HEK293 (cell line): Measurements from ENCODE around the gene CDH23.

Experiments
- CTCF ChIA-PET: fragments of 350-600 bp; formaldehyde crosslinking; extraction: SDS; loops from one replicate; lab custom pipeline; 2021; ENCODE audit warnings: antibody characterized with exemption; lab: Yijun Ruan, JAX
- POLR2A ChIA-PET: fragments of 300-600 bp; formaldehyde crosslinking; extraction: SDS; loops from one replicate; lab custom pipeline; 2020; ENCODE audit warnings: antibody characterized with exemption, inconsistent platforms; lab: Yijun Ruan, JAX
- H3K27ac ChIP-seq: fragments of 200-500 bp; sonication (Bioruptor generic); 2 replicates; pipeline ENCODE4 v1.5.1; 2014; ENCODE audit warnings: low read depth, low read length, control low read depth, inconsistent platforms; ENCODE audit errors: extremely low read depth
- H3K36me3 ChIP-seq, 2 experiments: fragments of 200-500 bp in 1 of 2; sonication (Bioruptor generic) in 1 of 2; 1 replicate in 1 of 2; 2 replicates in 1 of 2; pipeline ENCODE4 v1.5.1; 2014 to 2017; ENCODE audit warnings: inconsistent platforms in 2 of 2, low read length in 2 of 2; ENCODE audit not compliant: control insufficient read depth in 2 of 2, insufficient read depth in 1 of 2
- H3K4me1 ChIP-seq: fragments of 200-500 bp; sonication (Bioruptor generic); 2 replicates; pipeline ENCODE4 v1.5.1; 2014; ENCODE audit warnings: mild to moderate bottlenecking, low read length, inconsistent platforms; ENCODE audit not compliant: control insufficient read depth, insufficient read depth
- H3K4me3 ChIP-seq: 2 replicates; pipeline ENCODE4 v1.5.1; 2011; ENCODE audit warnings: low read depth, mild to moderate bottlenecking, control low read depth, low read length, moderate library complexity
- H3K9me3 ChIP-seq: fragments of 200-500 bp; sonication (Bioruptor generic); 2 replicates; pipeline ENCODE4 v1.5.1; 2014; ENCODE audit warnings: low read depth, low read length, inconsistent platforms; ENCODE audit not compliant: control insufficient read depth, insufficient read depth
- EGR2 ChIP-seq: fragments of 450-650 bp; formaldehyde crosslinking; IDR thresholded peaks from 2 replicates; pipeline ENCODE4 v1.5.1; 2016; ENCODE audit warnings: low read depth, missing biosample characterization, missing genetic modification characterization
- KLF1 ChIP-seq: fragments of 450-650 bp; formaldehyde crosslinking; IDR thresholded peaks from 2 replicates; pipeline ENCODE4 v1.5.1; 2016; ENCODE audit warnings: missing biosample characterization, missing genetic modification characterization
- KLF16 ChIP-seq: fragments of 450-650 bp; formaldehyde crosslinking; IDR thresholded peaks from 2 replicates; pipeline ENCODE4 v1.5.1; 2017; ENCODE audit warnings: missing biosample characterization, missing genetic modification characterization
- KLF8 ChIP-seq: fragments of 450-650 bp; formaldehyde crosslinking; IDR thresholded peaks from 2 replicates; pipeline ENCODE4 v1.5.1; 2016; ENCODE audit warnings: missing biosample characterization, missing genetic modification characterization
- ZBTB10 ChIP-seq: fragments of 450-650 bp; formaldehyde crosslinking; IDR thresholded peaks from 2 replicates; pipeline ENCODE4 v1.5.1; 2016; ENCODE audit warnings: missing biosample characterization, missing genetic modification characterization
- ZBTB17 ChIP-seq: fragments of 450-650 bp; formaldehyde crosslinking; IDR thresholded peaks from 2 replicates; pipeline ENCODE4 v1.5.1; 2016; ENCODE audit warnings: missing biosample characterization, missing genetic modification characterization
- ZFHX2 ChIP-seq: fragments of 450-650 bp; formaldehyde crosslinking; conservative IDR thresholded peaks from 2 replicates; pipeline ENCODE4 v1.5.1; 2016; ENCODE audit warnings: missing biosample characterization, missing genetic modification characterization
- ZIC2 ChIP-seq: fragments of 450-650 bp; formaldehyde crosslinking; IDR thresholded peaks from 2 replicates; pipeline ENCODE4 v1.5.1; 2016; ENCODE audit warnings: missing biosample characterization, missing genetic modification characterization
- ZNF140 ChIP-seq: fragments of 450-650 bp; formaldehyde crosslinking; IDR thresholded peaks from 2 replicates; pipeline ENCODE4 v1.5.1; 2016; ENCODE audit warnings: missing biosample characterization, missing genetic modification characterization
- ZNF146 ChIP-seq: fragments of 450-650 bp; formaldehyde crosslinking; IDR thresholded peaks from 2 replicates; pipeline ENCODE4 v1.5.1; 2016; ENCODE audit warnings: missing biosample characterization, missing genetic modification characterization
- ZNF19 ChIP-seq: fragments of 450-650 bp; formaldehyde crosslinking; IDR thresholded peaks from 2 replicates; pipeline ENCODE4; 2016; ENCODE audit warnings: missing biosample characterization, missing genetic modification characterization, low read depth
- ZNF211 ChIP-seq: fragments of 450-650 bp; formaldehyde crosslinking; IDR thresholded peaks from 2 replicates; pipeline ENCODE4 v1.5.1; 2016; ENCODE audit warnings: low read depth, missing biosample characterization, missing genetic modification characterization
- ZNF248 ChIP-seq: fragments of 450-650 bp; formaldehyde crosslinking; IDR thresholded peaks from 2 replicates; pipeline ENCODE4 v1.5.1; 2017; ENCODE audit warnings: missing biosample characterization, missing genetic modification characterization
- ZNF280D ChIP-seq: fragments of 450-650 bp; formaldehyde crosslinking; IDR thresholded peaks from 2 replicates; pipeline ENCODE4 v1.5.1; 2016; ENCODE audit warnings: missing biosample characterization, missing genetic modification characterization
- ZNF335 ChIP-seq: fragments of 450-650 bp; formaldehyde crosslinking; conservative IDR thresholded peaks from 2 replicates; pipeline ENCODE4 v1.5.1; 2016; ENCODE audit warnings: missing biosample characterization, missing genetic modification characterization
- ZNF350 ChIP-seq: fragments of 450-650 bp; formaldehyde crosslinking; IDR thresholded peaks from 2 replicates; pipeline ENCODE4 v1.5.0; 2017; ENCODE audit warnings: missing biosample characterization, mild to moderate bottlenecking, missing genetic modification characterization
- ZNF423 ChIP-seq: fragments of 450-650 bp; formaldehyde crosslinking; IDR thresholded peaks from 2 replicates; pipeline ENCODE4 v1.5.1; 2016; ENCODE audit warnings: missing biosample characterization, missing genetic modification characterization
- ZNF426 ChIP-seq: fragments of 450-650 bp; formaldehyde crosslinking; IDR thresholded peaks from 2 replicates; pipeline ENCODE4 v1.5.1; 2017; ENCODE audit warnings: missing biosample characterization, missing genetic modification characterization, mild to moderate bottlenecking, inconsistent platforms, moderate library complexity
- ZNF48 ChIP-seq: fragments of 450-650 bp; formaldehyde crosslinking; IDR thresholded peaks from 2 replicates; pipeline ENCODE4 v1.5.1; 2016; ENCODE audit warnings: missing biosample characterization, missing genetic modification characterization
- ZNF510 ChIP-seq: fragments of 450-650 bp; formaldehyde crosslinking; IDR thresholded peaks from 2 replicates; pipeline ENCODE4 v1.5.1; 2018; ENCODE audit warnings: mild to moderate bottlenecking, missing genetic modification characterization, missing biosample characterization; ENCODE audit not compliant: insufficient replicate concordance
- ZNF561 ChIP-seq: fragments of 450-650 bp; IDR thresholded peaks from 2 replicates; pipeline ENCODE4 v1.5.1; 2018; ENCODE audit warnings: missing biosample characterization, missing genetic modification characterization, borderline replicate concordance
- ZNF621 ChIP-seq: fragments of 450-650 bp; formaldehyde crosslinking; IDR thresholded peaks from 2 replicates; pipeline ENCODE4 v1.5.1; 2017; ENCODE audit warnings: missing biosample characterization, missing genetic modification characterization
- ZNF639 ChIP-seq: fragments of 450-650 bp; formaldehyde crosslinking; IDR thresholded peaks from 2 replicates; pipeline ENCODE4 v1.5.1; 2016; ENCODE audit warnings: missing biosample characterization, missing genetic modification characterization
- ZSCAN23 ChIP-seq: fragments of 450-650 bp; formaldehyde crosslinking; IDR thresholded peaks from 2 replicates; pipeline ENCODE4 v1.5.1; 2016; ENCODE audit warnings: missing biosample characterization, missing genetic modification characterization
- ZSCAN30 ChIP-seq: fragments of 450-650 bp; IDR thresholded peaks from 2 replicates; pipeline ENCODE4 v1.5.1; 2018; ENCODE audit warnings: missing biosample characterization, mild to moderate bottlenecking, missing genetic modification characterization, moderate library complexity

CDH23 gene

GRCh38 chr10:71537125-71537524, 140.4 kb downstream of the CDH23 start:
- TF ChIP-seq ZSCAN23 (tag by site-specific recombination) (no peak), ZBTB17 (tag by site-specific recombination) (no peak), ZNF146 (tag by site-specific recombination) (no peak), ZNF510 (no peak), KLF8 (tag by site-specific recombination) (no peak), KLF1 (tag by site-specific recombination) (no peak), ZNF426 (tag by site-specific recombination) (no peak), ZSCAN30 (tag by site-specific recombination) (no peak), KLF16 (no peak), ZNF19 (tag by site-specific recombination) (no peak)
- Histone ChIP-seq H3K4me3 (no peak overlapping the region), H3K36me3 (no peaks in the 10 kb centered on the region), H3K9me3 (no peaks in the 10 kb centered on the region), H3K4me1 (no peaks in the 10 kb centered on the region), H3K27ac (no peak overlapping the region)
- CTCF ChIA-PET, result interaction anchor here (0.6 kb wide), 1 partner anchor 11 kb away, joined by 3 read pairs; no protein-coding TSS in a partner anchor
- POLR2A ChIA-PET, result no interaction called here

- no peak overlapping the region for H3K27ac ChIP-seq
- H3K4me3 ChIP-seq, result no peak overlapping the region
- H3K36me3 ChIP-seq, result no peaks in the 10 kb centered on the region
- no peaks in the 10 kb centered on the region for H3K4me1 ChIP-seq
- POLR2A ChIA-PET, result no interaction called here
- no peaks in the 10 kb centered on the region for H3K9me3 ChIP-seq
- TF ChIP-seq EGR2 (peak; percentile 48; the same call in 1 of the 2 replicates), ZFHX2 (0 out of 2 replicates have a peak, but pooled peaks have one; percentile 21), ZNF48 (tag by site-specific recombination) (no peak)
- TF ChIP-seq, all 188 proteins: peak for 2
- CTCF ChIA-PET, result interaction anchor here (0.6 kb wide), 1 partner anchor 11 kb away, joined by 3 read pairs; no protein-coding TSS in a partner anchor
These were observed 141.0 kb downstream of the CDH23 start for GRCh38 chr10:71537681-71538080.

- Histone ChIP-seq H3K36me3 (no peaks in the 10 kb centered on the region), H3K4me3 (no peak overlapping the region), H3K4me1 (no peaks in the 10 kb centered on the region), H3K27ac (no peak overlapping the region), H3K9me3 (no peaks in the 10 kb centered on the region)
- ChIA-PET POLR2A (no interaction called here), CTCF (no interaction called here)
- TF ChIP-seq ZNF248 (tag by site-specific recombination) (no peak), ZNF639 (tag by site-specific recombination) (no peak), ZNF423 (tag by site-specific recombination) (no peak), ZNF335 (tag by site-specific recombination) (no peak), ZNF561 (tag by site-specific recombination) (no peak), ZBTB10 (tag by site-specific recombination) (no peak), ZNF350 (tag by site-specific recombination) (no peak), ZNF621 (tag by site-specific recombination) (no peak), ZIC2 (tag by site-specific recombination) (no peak), ZNF140 (no peak), ZNF211 (no peak), ZNF280D (tag by site-specific recombination) (no peak), EGR2 (no peak)
These were observed 142.0 kb downstream of the CDH23 start for GRCh38 chr10:71538608-71539260.
